Measurements from ENCODE around the gene UPK1A.

The UPK1A gene

DNA sequence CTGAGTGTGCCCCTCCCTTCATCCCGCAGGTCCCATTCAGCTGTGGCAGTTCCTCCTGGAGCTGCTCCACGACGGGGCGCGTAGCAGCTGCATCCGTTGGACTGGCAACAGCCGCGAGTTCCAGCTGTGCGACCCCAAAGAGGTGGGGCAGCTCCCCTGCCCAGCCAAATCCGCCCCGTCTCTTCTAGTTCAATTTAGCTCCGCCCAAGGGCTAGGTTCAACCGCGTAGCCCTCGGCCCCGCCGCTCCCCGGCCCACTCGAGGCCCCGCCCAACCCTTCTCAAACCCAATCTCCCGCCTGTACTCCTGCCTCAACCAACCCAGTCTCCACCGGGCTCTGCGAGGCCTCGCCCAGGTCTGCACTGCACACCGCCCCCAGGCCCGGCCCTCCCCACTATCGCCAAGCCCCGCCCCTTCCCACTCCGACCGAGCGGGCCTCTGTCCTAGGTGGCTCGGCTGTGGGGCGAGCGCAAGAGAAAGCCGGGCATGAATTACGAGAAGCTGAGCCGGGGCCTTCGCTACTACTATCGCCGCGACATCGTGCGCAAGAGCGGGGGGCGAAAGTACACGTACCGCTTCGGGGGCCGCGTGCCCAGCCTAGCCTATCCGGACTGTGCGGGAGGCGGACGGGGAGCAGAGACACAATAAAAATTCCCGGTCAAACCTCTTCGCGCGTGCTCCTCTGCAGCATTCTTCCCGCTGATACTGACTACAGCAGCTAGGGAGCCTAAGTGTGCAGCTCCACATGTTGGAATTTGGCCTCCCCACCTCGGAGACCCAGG, 21.9 kb upstream of the UPK1A start:
- Histone ChIP-seq H3K4me1 (ENCODE audit: insufficient read depth, low read length, severe bottlenecking) (peaks cover 44% of the 10 kb centered on the region), H3K9me3 (ENCODE audit: low read length) (no peaks in the 10 kb centered on the region), H3K27ac (ENCODE audit: low read depth, low read length, poor library complexity, severe bottlenecking) (peak overlapping the region; percentile 71), H3K9ac (ENCODE audit: low read length) (peak overlapping the region; percentile 64), H3F3A (ENCODE audit: insufficient read depth, low read length) (peaks cover 4% of the 10 kb centered on the region; the same call in 1 of the 2 replicates), H3K36me3 (ENCODE audit: insufficient read depth, low read length) (no peaks in the 10 kb centered on the region), H3K27me3 (ENCODE audit: insufficient read depth, low read length) (no peaks in the 10 kb centered on the region), H3K9me2 (ENCODE audit: low read depth, low read length) (no peaks in the 10 kb centered on the region), H3K4me3 (ENCODE audit: low read depth, low read length, poor library complexity, severe bottlenecking) (peak overlapping the region; percentile 65), H4K20me1 (ENCODE audit: insufficient read depth, low read length) (no peaks in the 10 kb centered on the region), H3K4me2 (ENCODE audit: low read length) (peak overlapping the region; percentile 68), H3K79me2 (ENCODE audit: insufficient read depth, low read length) (peaks cover 11% of the 10 kb centered on the region), H2AFZ (ENCODE audit: low read length) (no peak overlapping the region)
- no peak for TF ChIP-seq EZH2 (IDR thresholded peaks at IDR 0.05; ENCODE audit: borderline replicate concordance, low read length)
- TF ChIP-seq, protein P1, sequence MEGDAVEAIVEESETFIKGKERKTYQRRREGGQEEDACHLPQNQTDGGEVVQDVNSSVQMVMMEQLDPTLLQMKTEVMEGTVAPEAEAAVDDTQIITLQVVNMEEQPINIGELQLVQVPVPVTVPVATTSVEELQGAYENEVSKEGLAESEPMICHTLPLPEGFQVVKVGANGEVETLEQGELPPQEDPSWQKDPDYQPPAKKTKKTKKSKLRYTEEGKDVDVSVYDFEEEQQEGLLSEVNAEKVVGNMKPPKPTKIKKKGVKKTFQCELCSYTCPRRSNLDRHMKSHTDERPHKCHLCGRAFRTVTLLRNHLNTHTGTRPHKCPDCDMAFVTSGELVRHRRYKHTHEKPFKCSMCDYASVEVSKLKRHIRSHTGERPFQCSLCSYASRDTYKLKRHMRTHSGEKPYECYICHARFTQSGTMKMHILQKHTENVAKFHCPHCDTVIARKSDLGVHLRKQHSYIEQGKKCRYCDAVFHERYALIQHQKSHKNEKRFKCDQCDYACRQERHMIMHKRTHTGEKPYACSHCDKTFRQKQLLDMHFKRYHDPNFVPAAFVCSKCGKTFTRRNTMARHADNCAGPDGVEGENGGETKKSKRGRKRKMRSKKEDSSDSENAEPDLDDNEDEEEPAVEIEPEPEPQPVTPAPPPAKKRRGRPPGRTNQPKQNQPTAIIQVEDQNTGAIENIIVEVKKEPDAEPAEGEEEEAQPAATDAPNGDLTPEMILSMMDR (IDR thresholded peaks at IDR 0.05; ENCODE audit: low read length) = no peak

DNA sequence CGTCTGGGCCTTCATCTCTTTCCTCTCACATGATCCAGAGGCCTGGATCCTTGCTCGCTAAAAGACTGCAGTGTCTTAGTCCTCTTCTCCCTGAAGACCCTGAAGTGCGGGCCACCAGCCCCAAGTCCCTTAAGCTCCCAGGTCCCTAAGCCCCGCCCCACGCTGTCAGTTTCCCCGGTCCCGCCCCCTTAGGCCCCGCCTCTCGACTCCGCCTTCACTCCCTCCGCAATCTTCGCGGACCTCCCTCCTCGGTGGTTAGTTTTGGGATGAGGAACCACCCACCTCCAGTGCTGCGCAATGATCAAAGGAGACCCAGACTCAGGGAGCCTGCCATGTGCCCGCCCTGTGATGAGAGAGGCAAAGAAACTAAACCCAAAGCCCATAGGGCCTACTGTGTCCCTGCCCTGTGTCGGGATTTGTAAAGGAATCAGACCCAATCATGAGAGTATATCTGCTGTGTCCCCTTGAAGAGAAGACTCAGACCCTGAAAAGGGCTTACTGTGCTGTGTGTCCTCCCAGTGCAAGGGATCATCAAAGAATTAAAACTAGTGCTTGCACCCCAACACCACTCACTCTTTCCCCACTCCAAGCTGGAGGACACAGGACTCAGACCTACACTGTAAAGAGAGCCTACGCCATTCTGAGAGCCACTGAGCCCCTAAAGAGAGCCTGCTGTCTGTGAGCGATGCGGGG, 21.2 kb upstream of the UPK1A start:
- H4K20me1 ChIP-seq (ENCODE audit: insufficient read depth, low read length) = no peaks in the 10 kb centered on the region
- H3F3A ChIP-seq (ENCODE audit: insufficient read depth, low read length) = peaks cover 4% of the 10 kb centered on the region; the same call in 1 of the 2 replicates
- peak overlapping the region; percentile 66 for H3K27ac ChIP-seq (ENCODE audit: low read depth, low read length, poor library complexity, severe bottlenecking)
- no peak overlapping the region for H2AFZ ChIP-seq (ENCODE audit: low read length)
- H3K4me3 ChIP-seq (ENCODE audit: low read depth, low read length, poor library complexity, severe bottlenecking) = peak overlapping the region; percentile 65
- TF ChIP-seq, protein P1 (IDR thresholded peaks at IDR 0.05; ENCODE audit: low read length) = no peak
- no peak for TF ChIP-seq EZH2 (IDR thresholded peaks at IDR 0.05; ENCODE audit: borderline replicate concordance, low read length)
- H3K36me3 ChIP-seq (ENCODE audit: insufficient read depth, low read length) = no peaks in the 10 kb centered on the region
- H3K9me2 ChIP-seq (ENCODE audit: low read depth, low read length) = no peaks in the 10 kb centered on the region
- H3K4me1 ChIP-seq (ENCODE audit: insufficient read depth, low read length, severe bottlenecking) = peaks cover 51% of the 10 kb centered on the region
- peak overlapping the region; percentile 51; the same call in 1 of the 2 replicates for H3K9ac ChIP-seq (ENCODE audit: low read length)
- no peaks in the 10 kb centered on the region for H3K27me3 ChIP-seq (ENCODE audit: insufficient read depth, low read length)
- H3K4me2 ChIP-seq (ENCODE audit: low read length) = peak overlapping the region; percentile 68
- H3K9me3 ChIP-seq (ENCODE audit: low read length) = no peaks in the 10 kb centered on the region
- H3K79me2 ChIP-seq (ENCODE audit: insufficient read depth, low read length) = peaks cover 17% of the 10 kb centered on the region

DNA sequence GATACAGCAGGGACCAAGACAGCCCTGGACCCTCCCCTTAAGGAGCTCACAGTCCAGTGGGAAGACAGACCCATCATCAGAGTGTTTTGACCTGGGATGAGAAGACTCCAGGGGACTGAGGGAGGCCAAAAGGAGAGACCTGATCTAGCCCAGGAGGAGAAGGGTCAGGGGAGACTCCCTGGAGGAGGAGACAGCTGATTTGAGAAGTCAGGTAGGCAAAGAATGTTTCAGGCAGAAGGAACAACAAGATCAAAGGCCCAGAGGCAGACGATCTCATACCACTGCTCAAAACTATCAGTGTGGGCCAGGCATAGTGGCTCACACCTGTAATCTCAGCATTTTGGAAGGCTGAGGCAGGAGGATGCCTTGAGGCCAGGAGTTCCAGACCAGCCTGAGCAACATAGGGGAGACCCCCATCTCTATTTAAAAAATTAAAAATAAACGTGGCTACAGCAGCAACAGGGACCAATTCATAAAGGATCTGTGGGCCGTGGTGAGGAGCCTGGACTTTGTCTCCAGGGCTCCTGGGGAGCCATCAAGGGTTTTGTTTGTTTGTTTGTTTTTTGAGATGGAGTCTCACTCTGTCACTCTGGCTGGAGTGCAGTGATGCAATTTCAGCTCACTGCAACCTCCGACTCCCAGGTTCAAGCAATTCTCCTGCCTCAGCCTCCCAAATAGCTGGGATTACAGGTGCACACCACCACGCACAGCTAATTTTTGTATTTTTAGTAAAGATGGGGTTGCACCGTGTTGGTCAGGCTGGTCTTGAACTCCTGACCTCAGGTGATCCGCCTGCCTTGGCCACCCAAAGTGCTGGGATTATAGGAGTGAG, 20.4 kb upstream of the UPK1A start:
- no peak overlapping the region for H3K4me3 ChIP-seq (ENCODE audit: low read depth, low read length, poor library complexity, severe bottlenecking)
- H3K4me1 ChIP-seq (ENCODE audit: insufficient read depth, low read length, severe bottlenecking) = peaks cover 52% of the 10 kb centered on the region
- peaks cover 4% of the 10 kb centered on the region; the same call in 1 of the 2 replicates for H3F3A ChIP-seq (ENCODE audit: insufficient read depth, low read length)
- H3K79me2 ChIP-seq (ENCODE audit: insufficient read depth, low read length) = peaks cover 24% of the 10 kb centered on the region
- no peaks in the 10 kb centered on the region for H3K9me2 ChIP-seq (ENCODE audit: low read depth, low read length)
- no peaks in the 10 kb centered on the region for H3K9me3 ChIP-seq (ENCODE audit: low read length)
- peak overlapping the region; percentile 35 for H3K27ac ChIP-seq (ENCODE audit: low read depth, low read length, poor library complexity, severe bottlenecking)
- no peaks in the 10 kb centered on the region for H3K27me3 ChIP-seq (ENCODE audit: insufficient read depth, low read length)
- no peak overlapping the region for H2AFZ ChIP-seq (ENCODE audit: low read length)
- H3K36me3 ChIP-seq (ENCODE audit: insufficient read depth, low read length) = peaks cover 5% of the 10 kb centered on the region
- H4K20me1 ChIP-seq (ENCODE audit: insufficient read depth, low read length) = no peaks in the 10 kb centered on the region
- H3K9ac ChIP-seq (ENCODE audit: low read length) = no peak overlapping the region
- H3K4me2 ChIP-seq (ENCODE audit: low read length) = no peak overlapping the region
- TF ChIP-seq EZH2 (IDR thresholded peaks at IDR 0.05; ENCODE audit: borderline replicate concordance, low read length) = no peak
- TF ChIP-seq, protein P1 (IDR thresholded peaks at IDR 0.05; ENCODE audit: low read length) = no peak

Data from OCI-LY1 (cell line).